ENCODE data around the gene RASSF7.

RASSF7 gene

DNA sequence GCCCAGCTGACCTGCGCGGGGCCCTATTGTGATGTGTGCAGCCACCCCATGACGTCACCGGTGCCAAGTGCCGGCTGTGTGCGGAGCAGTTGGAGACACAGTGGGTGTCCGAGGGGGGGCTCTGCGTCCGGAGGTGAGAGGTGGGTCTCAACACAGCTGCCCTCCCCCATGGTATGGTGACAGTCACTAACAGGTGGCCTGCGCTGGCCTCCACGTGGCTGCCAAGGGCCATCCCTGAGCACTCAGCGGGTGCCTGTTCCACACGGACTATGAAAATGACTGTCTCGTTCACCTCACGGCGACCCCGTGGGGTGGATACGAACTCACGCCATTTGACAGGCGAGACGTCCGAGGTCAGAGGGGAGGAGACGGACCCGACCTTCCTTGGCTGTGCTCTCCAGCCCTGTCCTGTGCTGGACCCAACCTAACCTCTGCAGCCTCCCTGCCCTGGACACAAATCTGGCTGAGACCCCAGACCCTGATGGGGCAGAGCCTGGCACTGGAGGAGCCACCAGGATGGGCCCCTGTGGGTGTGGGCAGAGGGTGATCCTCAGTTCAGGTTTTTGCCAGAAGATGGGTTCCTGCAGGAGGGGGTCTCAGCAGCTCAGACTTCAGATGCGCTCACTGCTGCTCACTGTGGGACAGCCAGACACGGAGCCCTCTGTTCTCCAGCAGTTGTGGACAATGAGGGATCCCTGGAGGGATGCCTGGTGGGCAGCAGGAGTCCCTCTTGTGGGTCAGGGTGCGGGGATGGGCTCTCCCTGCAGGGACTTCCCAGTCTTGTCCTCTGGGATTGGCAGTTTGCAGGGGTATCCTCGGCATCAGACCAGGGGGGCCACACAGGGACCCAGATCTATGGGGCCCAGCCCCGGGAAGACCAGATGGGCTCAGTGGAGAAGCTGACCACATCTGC, 31.7 kb upstream of the RASSF7 start:
- Mint-ChIP-seq H3K27ac (no peak overlapping the region), H3K27me3 (no peaks in the 10 kb centered on the region), H3K36me3 (ENCODE audit: low read depth) (peaks cover 2% of the 10 kb centered on the region), H3K9me3 (no peaks in the 10 kb centered on the region), H3K4me1 (no peaks in the 10 kb centered on the region), H3K4me3 (no peak overlapping the region)
- no peak for DNase-seq
- no peak for ATAC-seq

DNA sequence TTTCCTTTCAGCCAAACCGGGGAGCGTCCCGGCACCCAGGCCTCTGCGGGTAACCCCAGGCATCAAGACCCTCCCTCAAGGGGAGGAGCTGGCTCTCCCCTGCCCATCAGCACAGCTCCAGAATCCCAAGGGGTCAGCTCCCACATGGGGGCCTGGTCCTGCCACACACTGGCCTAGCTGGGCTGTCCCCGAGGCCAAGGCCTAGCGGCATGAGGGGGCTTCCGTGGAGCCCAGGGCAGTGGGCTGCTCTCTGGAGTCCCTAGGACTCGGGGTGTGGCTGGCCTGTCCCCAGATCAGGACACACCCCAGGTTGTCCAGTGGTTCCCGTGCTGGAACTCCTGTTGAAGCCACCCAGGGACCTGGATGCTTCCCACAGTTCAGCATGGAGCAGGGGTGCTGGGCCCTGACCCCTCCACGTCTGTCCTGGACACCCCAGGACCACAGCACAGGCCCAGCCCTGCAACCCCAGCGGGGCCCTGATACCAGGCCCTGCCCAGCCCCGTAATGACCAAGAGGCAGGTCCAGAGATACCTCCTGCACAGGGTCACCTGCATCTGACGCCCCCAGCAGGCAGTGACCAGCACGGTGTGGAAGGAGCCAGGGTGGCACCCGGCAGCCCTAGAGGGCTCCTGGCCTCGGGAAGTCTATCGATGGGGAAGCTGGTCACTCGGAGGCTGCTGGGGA, 30.9 kb upstream of the RASSF7 start:
- H3K36me3 Mint-ChIP-seq (ENCODE audit: low read depth) = peaks cover 2% of the 10 kb centered on the region
- no peak overlapping the region for H3K27ac Mint-ChIP-seq
- H3K4me3 Mint-ChIP-seq = no peak overlapping the region
- no peaks in the 10 kb centered on the region for H3K4me1 Mint-ChIP-seq
- DNase-seq = no peak
- H3K9me3 Mint-ChIP-seq = no peaks in the 10 kb centered on the region
- ATAC-seq = no peak
- H3K27me3 Mint-ChIP-seq = no peaks in the 10 kb centered on the region

- DNase-seq (no peak), ATAC-seq (no peak)
- Mint-ChIP-seq H3K4me1 (peaks cover 2% of the 10 kb centered on the region), H3K36me3 (ENCODE audit: low read depth) (peaks cover 2% of the 10 kb centered on the region), H3K4me3 (no peak overlapping the region), H3K27me3 (no peaks in the 10 kb centered on the region), H3K9me3 (no peaks in the 10 kb centered on the region), H3K27ac (no peak overlapping the region)
These were observed 29.6 kb upstream of the RASSF7 start for GRCh38 chr11:530960-531831.

GRCh38 chr11:531919-532526, 28.7 kb upstream of the RASSF7 start:
- ATAC-seq = no peak
- peaks cover 5% of the 10 kb centered on the region for H3K4me1 Mint-ChIP-seq
- H3K9me3 Mint-ChIP-seq = no peaks in the 10 kb centered on the region
- peaks cover 2% of the 10 kb centered on the region for H3K36me3 Mint-ChIP-seq (ENCODE audit: low read depth)
- no peak for DNase-seq
- no peak overlapping the region for H3K27ac Mint-ChIP-seq
- no peak overlapping the region for H3K4me3 Mint-ChIP-seq
- H3K27me3 Mint-ChIP-seq = no peaks in the 10 kb centered on the region

- peaks cover 2% of the 10 kb centered on the region for H3K36me3 Mint-ChIP-seq (ENCODE audit: low read depth)
- peaks cover 9% of the 10 kb centered on the region for H3K4me1 Mint-ChIP-seq
- ATAC-seq (no peak), DNase-seq (no peak)
- no peak overlapping the region for H3K4me3 Mint-ChIP-seq
- no peaks in the 10 kb centered on the region for H3K9me3 Mint-ChIP-seq
- no peak overlapping the region for H3K27ac Mint-ChIP-seq
- no peaks in the 10 kb centered on the region for H3K27me3 Mint-ChIP-seq
These were observed 28.2 kb upstream of the RASSF7 start for GRCh38 chr11:532527-532985.

GRCh38 chr11:532986-533585, 27.7 kb upstream of the RASSF7 start:
- no peak overlapping the region for H3K4me3 Mint-ChIP-seq
- no peak for ATAC-seq
- no peaks in the 10 kb centered on the region for H3K27me3 Mint-ChIP-seq
- H3K36me3 Mint-ChIP-seq (ENCODE audit: low read depth) = peaks cover 2% of the 10 kb centered on the region
- DNase-seq = no peak
- no peaks in the 10 kb centered on the region for H3K9me3 Mint-ChIP-seq
- H3K27ac Mint-ChIP-seq = no peak overlapping the region
- peaks cover 13% of the 10 kb centered on the region for H3K4me1 Mint-ChIP-seq

GRCh38 chr11:533586-534395, 27.0 kb upstream of the RASSF7 start:
- peak overlapping the region; percentile 74 for H3K4me3 Mint-ChIP-seq
- H3K9me3 Mint-ChIP-seq = no peaks in the 10 kb centered on the region
- DNase-seq (no peak), ATAC-seq (no peak)
- H3K27me3 Mint-ChIP-seq = no peaks in the 10 kb centered on the region
- peaks cover 2% of the 10 kb centered on the region for H3K36me3 Mint-ChIP-seq (ENCODE audit: low read depth)
- peaks cover 16% of the 10 kb centered on the region for H3K4me1 Mint-ChIP-seq
- no peak overlapping the region for H3K27ac Mint-ChIP-seq

DNA sequence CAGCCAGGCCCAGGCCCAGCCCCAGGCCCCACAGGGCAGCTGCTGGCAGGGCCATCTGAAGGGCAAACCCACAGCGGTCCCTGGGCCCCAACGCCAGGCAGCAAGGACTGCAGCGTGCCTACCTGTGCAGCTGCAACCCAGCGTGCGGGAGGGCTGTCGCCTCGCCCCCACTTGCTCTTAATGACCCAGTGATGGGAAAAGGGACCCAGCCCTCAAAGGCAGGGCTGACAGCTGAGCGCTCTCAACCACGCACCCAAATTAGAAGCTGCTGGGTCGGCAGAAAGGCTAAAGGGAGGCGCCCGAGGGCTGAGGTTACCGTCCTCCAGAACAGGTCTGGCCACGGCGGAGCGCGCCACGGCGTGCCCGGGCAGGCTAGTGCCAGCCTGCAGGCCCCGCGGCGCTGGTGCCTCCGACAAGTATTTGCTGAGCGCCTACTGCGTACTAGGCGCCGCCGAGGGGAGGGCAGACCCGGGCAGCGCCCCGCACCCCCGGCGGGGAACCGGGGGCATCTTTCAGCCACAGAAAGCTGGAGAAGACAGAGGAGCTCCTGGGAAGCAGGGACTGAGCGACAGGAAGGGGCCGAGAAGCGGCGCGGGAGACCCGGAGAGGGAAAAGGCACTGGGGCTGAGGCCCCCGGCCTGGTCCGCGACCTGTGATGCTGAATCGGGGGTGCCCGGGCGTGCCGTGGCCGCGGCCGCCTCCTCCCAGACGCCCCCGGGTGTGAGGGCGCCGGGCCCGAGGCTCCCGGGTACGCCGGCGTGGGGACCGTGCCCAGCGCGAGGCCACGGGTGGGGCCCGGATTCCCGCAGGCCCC, 26.2 kb upstream of the RASSF7 start:
- Mint-ChIP-seq H3K27me3 (no peaks in the 10 kb centered on the region), H3K27ac (no peak overlapping the region), H3K4me1 (peaks cover 17% of the 10 kb centered on the region), H3K36me3 (ENCODE audit: low read depth) (peaks cover 2% of the 10 kb centered on the region), H3K4me3 (peak overlapping the region; percentile 74), H3K9me3 (no peaks in the 10 kb centered on the region)
- DNase-seq (peak; percentile 41), ATAC-seq (peak; percentile 0)

DNA sequence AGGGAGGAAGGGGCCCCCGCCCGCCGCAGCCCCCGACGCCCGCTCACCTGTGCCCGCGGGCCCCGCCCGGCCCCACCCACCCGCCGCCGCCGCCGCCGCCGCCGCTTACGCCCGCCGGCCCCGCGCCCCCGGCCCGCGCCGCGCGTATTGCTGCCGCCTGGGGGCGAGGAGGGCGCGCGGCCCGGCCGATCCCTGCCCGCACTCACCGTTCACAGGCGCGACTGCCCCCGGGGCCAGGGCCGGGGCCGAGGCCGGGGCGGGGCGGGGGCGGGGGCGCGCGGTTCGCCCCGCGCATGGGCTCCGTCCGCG, 25.6 kb upstream of the RASSF7 start:
- peak; percentile 4 for ATAC-seq
- Mint-ChIP-seq H3K9me3 (no peaks in the 10 kb centered on the region), H3K27me3 (no peaks in the 10 kb centered on the region), H3K27ac (no peak overlapping the region), H3K4me1 (peaks cover 17% of the 10 kb centered on the region), H3K4me3 (no peak overlapping the region), H3K36me3 (ENCODE audit: low read depth) (peaks cover 2% of the 10 kb centered on the region)
- no peak for DNase-seq

GRCh38 chr11:535519-536454, 25.0 kb upstream of the RASSF7 start, which contains the start of gene HRAS:
Gene HRAS (minus strand): TSS chr11:535576.
- peak; percentile 90 for ATAC-seq
- peak; percentile 98 for DNase-seq
- peak within 1 kb of the TSS; percentile 90 for H3K4me3 Mint-ChIP-seq
- H3K36me3 Mint-ChIP-seq (ENCODE audit: low read depth) = peaks cover 2% of the 10 kb centered on the region
- H3K27me3 Mint-ChIP-seq = no peaks in the 10 kb centered on the region
- H3K4me1 Mint-ChIP-seq = peaks cover 17% of the 10 kb centered on the region
- peak within 1 kb of the TSS; percentile 92 for H3K27ac Mint-ChIP-seq
- H3K9me3 Mint-ChIP-seq = no peaks in the 10 kb centered on the region

DNA sequence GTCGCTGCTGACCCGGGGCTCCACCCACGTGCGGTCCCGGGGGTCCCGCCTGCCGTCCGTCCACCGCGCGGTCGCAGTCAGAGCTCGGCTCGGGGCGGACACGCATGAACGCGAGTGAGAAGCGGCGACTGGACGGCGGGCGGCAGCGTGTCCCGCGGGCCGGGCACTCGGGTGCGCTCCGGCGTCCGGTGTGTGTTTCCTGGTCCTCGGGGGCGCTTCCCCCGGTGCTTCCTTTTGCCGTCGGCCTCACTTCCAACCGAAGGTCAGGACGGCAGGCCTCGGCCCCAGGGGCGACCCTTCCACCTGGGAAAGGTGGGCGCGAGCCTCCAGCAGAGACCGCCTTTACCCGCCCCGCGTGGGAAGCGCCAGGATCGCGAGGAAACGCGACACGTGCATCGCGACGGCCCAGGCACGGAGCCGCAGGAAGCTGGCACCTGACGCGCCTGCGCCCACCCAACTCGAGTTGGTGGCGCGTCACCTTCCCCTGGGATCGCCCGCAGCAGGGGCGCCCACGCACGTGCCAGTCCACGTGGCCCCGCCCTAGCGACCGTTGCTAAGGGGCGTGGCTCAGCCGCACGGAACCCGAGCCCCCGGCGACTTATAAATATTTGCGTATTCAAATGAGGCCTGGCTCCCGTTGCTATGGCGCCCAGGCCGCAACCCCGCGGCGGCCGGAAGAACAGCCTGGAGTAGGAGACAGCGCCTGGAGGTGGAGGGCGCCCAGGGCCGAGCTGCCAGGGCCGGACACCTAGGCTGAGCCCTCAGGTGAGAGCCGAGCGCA, 23.7 kb upstream of the RASSF7 start, which contains the start of gene LRRC56:
TSS of gene LRRC56 (plus strand) at position 687 of the 781 bp plus-strand sequence. CDS start 3,158 bp downstream, outside the sequence.
- Mint-ChIP-seq H3K9me3 (no peaks in the 10 kb centered on the region), H3K27ac (peak within 1 kb of the TSS; percentile 92), H3K27me3 (no peaks in the 10 kb centered on the region), H3K4me1 (peaks cover 17% of the 10 kb centered on the region), H3K36me3 (ENCODE audit: low read depth) (peaks cover under 1% of the 10 kb centered on the region), H3K4me3 (peak within 1 kb of the TSS; percentile 90)
- DNase-seq (peak; percentile 92), ATAC-seq (peak; percentile 44)
